Measurements from ENCODE around the gene NPTX1.

- TF ChIP-seq POLR2AphosphoS5 (IDR thresholded peaks at IDR 0.05): no peak
- no peak for TF ChIP-seq CTCF (IDR thresholded peaks at IDR 0.05)
- no peak for TF ChIP-seq POLR2A (IDR thresholded peaks at IDR 0.05)
Observed at GRCh38 chr17:80468781-80469493, 7.5 kb downstream of the NPTX1 start.

Measured in gastroesophageal sphincter (tissue), 3 donors.